A549 treated with AZD2906 at 1 μM for 4 hours (cell line): ENCODE measurements around the gene GOLM1. TPM values are rescaled to one million over a fixed set of nuclear protein-coding genes. Genes with fewer than 3 reads are reported as not detected.

Experiments used
- total RNA-seq: library from RNA; stranded (reverse); fragments of 200-300 nt; extraction: Qiagen RNA extraction; gene quantifications from 5 replicates; pipeline ENCODE4 v1.2.3, GENCODE V29; 2022

Gene GOLM1, protein sequence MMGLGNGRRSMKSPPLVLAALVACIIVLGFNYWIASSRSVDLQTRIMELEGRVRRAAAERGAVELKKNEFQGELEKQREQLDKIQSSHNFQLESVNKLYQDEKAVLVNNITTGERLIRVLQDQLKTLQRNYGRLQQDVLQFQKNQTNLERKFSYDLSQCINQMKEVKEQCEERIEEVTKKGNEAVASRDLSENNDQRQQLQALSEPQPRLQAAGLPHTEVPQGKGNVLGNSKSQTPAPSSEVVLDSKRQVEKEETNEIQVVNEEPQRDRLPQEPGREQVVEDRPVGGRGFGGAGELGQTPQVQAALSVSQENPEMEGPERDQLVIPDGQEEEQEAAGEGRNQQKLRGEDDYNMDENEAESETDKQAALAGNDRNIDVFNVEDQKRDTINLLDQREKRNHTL
- 103 to 115 TPM (median 108 TPM) in 5 replicates for total RNA-seq

DNA sequence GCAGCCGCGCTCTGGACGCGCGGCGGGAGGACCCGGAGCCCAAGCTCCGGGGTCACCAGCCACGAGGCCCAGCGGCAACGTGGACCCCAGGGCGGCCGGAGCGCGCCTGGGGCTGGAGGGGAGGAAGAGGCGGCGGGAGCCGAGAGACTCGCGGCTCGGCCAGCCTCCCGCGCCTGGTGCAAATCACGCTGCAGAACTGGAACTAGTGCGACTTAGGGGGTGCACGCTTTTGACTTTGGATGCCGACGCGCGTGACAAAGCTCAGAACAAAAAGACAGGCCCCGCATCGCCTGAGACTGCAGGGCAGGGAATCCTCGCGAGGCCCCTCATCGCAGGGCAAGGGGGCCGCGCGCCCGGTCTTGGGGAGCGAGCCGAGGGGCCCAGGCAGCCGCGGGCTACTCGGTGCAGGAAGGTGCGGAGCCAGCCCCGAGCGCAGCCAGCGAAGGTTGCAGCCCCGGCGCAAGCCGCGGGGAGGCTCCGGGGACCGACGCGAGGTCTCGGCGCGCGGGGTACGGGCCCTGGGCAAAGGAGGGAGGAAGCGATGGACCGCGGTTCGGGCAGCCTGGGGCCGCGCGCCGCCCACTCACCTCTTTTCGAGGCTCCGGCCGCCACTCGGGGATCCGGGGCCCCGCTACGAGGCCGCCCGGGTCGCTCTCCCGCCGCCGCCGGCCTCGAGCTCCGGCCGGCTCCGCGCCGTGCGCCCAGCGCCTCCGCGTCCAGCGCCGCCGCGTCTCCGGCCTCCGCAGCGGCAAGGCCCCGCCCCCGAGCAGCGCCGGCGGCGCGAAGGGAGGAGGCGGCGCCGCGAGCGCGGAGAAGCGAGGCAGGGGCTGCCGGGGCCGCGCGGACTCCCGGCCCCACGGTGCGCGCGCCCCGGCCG lies at the start of gene GOLM1:
Gene GOLM1, minus strand, starts transcription at position 735 of the 877 bp plus-strand sequence. CDS start 20,238 bp downstream, outside the sequence.

Other genes starting within 250 kb of the GOLM1 start
- gene NAA35, start 158.4 kb downstream of the GOLM1 start, total RNA-seq, result 24.7 to 30.7 TPM (median 26.1 TPM) in 5 replicates
- gene C9orf153, start 160.1 kb upstream of the GOLM1 start, total RNA-seq, result 0.05 to 0.39 TPM (median 0.20 TPM) in 4 of 5 replicates, not detected in the other
- 42.2 to 50.3 TPM (median 44.3 TPM) in 5 replicates for gene ISCA1, start 183.0 kb upstream of the GOLM1 start, total RNA-seq